B cell (primary cell): Measurements from ENCODE around the gene DSCAML1.

Experiments used
- EZH2 ChIP-seq: IDR thresholded peaks from 2 replicates; pipeline ENCODE4 v1.6.1; 2012; ENCODE audit warnings: borderline replicate concordance, low read depth, mild to moderate bottlenecking, moderate library complexity, low read length; ENCODE audit not compliant: insufficient read depth, poor library complexity, severe bottlenecking
- TF ChIP-seq, protein P1 (sequence below): fragments of 200-600 bp; IDR thresholded peaks from one replicate; pipeline ENCODE4 v1.8.0; 2022; ENCODE audit warnings: antibody characterized with exemption, mild to moderate bottlenecking

DNA sequence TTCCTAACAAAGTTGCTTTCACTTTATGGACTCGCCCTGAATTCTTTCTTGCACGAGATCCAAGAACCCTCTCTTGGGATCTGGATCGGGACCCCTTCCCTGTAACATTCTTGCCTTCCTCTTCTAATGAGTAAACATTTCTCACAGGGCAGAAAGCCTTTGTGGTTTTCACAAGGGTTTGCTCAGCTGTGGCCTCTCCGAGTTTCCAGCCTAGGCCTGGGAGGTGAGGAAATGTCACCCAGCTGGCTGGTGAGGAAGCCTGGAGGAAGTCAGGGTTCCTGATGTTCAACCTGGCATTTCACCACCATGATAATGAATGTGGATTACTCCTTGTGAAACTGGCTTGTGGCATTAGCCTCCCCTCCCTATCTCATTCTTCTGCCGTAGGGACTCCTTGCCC, 224.9 kb downstream of the DSCAML1 start:
- TF ChIP-seq EZH2, result no peak
- TF ChIP-seq, protein P1, sequence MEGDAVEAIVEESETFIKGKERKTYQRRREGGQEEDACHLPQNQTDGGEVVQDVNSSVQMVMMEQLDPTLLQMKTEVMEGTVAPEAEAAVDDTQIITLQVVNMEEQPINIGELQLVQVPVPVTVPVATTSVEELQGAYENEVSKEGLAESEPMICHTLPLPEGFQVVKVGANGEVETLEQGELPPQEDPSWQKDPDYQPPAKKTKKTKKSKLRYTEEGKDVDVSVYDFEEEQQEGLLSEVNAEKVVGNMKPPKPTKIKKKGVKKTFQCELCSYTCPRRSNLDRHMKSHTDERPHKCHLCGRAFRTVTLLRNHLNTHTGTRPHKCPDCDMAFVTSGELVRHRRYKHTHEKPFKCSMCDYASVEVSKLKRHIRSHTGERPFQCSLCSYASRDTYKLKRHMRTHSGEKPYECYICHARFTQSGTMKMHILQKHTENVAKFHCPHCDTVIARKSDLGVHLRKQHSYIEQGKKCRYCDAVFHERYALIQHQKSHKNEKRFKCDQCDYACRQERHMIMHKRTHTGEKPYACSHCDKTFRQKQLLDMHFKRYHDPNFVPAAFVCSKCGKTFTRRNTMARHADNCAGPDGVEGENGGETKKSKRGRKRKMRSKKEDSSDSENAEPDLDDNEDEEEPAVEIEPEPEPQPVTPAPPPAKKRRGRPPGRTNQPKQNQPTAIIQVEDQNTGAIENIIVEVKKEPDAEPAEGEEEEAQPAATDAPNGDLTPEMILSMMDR, result no peak
